HEK293T (cell line): ENCODE measurements around the gene LILRA1.

Source experiments
- BHLHE40 ChIP-seq: fragments of 450-650 bp; IDR thresholded peaks from 2 replicates; pipeline ENCODE4 v1.6.1; 2016; ENCODE audit warnings: mild to moderate bottlenecking, moderate library complexity, borderline replicate concordance
- CTBP1 ChIP-seq: fragments of 450-650 bp; IDR thresholded peaks from 2 replicates; pipeline ENCODE4 v1.6.1; 2016; ENCODE audit warnings: borderline replicate concordance
- FOXK2 ChIP-seq: fragments of 450-650 bp; IDR thresholded peaks from 2 replicates; pipeline ENCODE4 v1.6.1; 2016; ENCODE audit warnings: mild to moderate bottlenecking
- FOXM1 ChIP-seq: fragments of 450-650 bp; IDR thresholded peaks from 2 replicates; pipeline ENCODE4 v1.6.1; 2017; ENCODE audit warnings: mild to moderate bottlenecking, borderline replicate concordance
- HDGF ChIP-seq: fragments of 450-650 bp; IDR thresholded peaks from 2 replicates; pipeline ENCODE4 v1.6.1; 2017; ENCODE audit warnings: antibody characterized with exemption, borderline replicate concordance
- L3MBTL2 ChIP-seq: fragments of 450-650 bp; conservative IDR thresholded peaks from 2 replicates; pipeline ENCODE4 v1.6.1; 2016; ENCODE audit warnings: mild to moderate bottlenecking
- LEF1 ChIP-seq: fragments of 450-650 bp; IDR thresholded peaks from 2 replicates; pipeline ENCODE4 v1.6.1; 2017; ENCODE audit warnings: mild to moderate bottlenecking, borderline replicate concordance
- SP1 ChIP-seq: fragments of 450-650 bp; IDR thresholded peaks from 2 replicates; pipeline ENCODE4 v1.6.1; 2017
- SUZ12 ChIP-seq: fragments of 450-650 bp; IDR thresholded peaks from 2 replicates; pipeline ENCODE4 v1.6.1; 2016; ENCODE audit warnings: mild to moderate bottlenecking
- TARDBP ChIP-seq: fragments of 450-650 bp; IDR thresholded peaks from 2 replicates; pipeline ENCODE4 v1.6.1; 2016
- ZNF384 ChIP-seq: fragments of 450-650 bp; IDR thresholded peaks from 2 replicates; pipeline ENCODE4 v1.6.1; 2016
- TF ChIP-seq, protein P1 (sequence below): fragments of 450-650 bp; IDR thresholded peaks from 2 replicates; pipeline ENCODE4 v1.6.1; 2016

GRCh38 chr19:54650108-54650655, 56.8 kb downstream of the LILRA1 start:
- TF ChIP-seq FOXM1 (no peak), TARDBP (no peak), LEF1 (no peak), BHLHE40 (no peak), HDGF (no peak), SP1 (no peak), L3MBTL2 (no peak), SUZ12 (no peak), CTBP1 (no peak), ZNF384 (no peak), FOXK2 (no peak)
- TF ChIP-seq, protein P1, sequence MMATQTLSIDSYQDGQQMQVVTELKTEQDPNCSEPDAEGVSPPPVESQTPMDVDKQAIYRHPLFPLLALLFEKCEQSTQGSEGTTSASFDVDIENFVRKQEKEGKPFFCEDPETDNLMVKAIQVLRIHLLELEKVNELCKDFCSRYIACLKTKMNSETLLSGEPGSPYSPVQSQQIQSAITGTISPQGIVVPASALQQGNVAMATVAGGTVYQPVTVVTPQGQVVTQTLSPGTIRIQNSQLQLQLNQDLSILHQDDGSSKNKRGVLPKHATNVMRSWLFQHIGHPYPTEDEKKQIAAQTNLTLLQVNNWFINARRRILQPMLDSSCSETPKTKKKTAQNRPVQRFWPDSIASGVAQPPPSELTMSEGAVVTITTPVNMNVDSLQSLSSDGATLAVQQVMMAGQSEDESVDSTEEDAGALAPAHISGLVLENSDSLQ: no peak
